ENCODE results near the gene LMNTD1.

GRCh38 chr12:25550186-25550585, 2.9 kb downstream of the LMNTD1 start:
- no peak for TF ChIP-seq CTCF (IDR thresholded peaks at IDR 0.05)
- TF ChIP-seq ETV6 (CRISPR knock-in tag; IDR thresholded peaks at IDR 0.05) = no peak
- no peak for TF ChIP-seq NR1H2 (CRISPR knock-in tag; IDR thresholded peaks at IDR 0.05)
- no peak for TF ChIP-seq PRDM15 (CRISPR knock-in tag; IDR thresholded peaks at IDR 0.05)
- no peak for TF ChIP-seq ZBTB43 (CRISPR knock-in tag; IDR thresholded peaks at IDR 0.05)
- no peak for TF ChIP-seq MAX (CRISPR knock-in tag; IDR thresholded peaks at IDR 0.05)
- TF ChIP-seq CREM (CRISPR knock-in tag; IDR thresholded peaks at IDR 0.05) = no peak
- no peak for TF ChIP-seq FOXP4 (CRISPR knock-in tag; IDR thresholded peaks at IDR 0.05)
- no peak for TF ChIP-seq RELA (CRISPR knock-in tag; IDR thresholded peaks at IDR 0.05; ENCODE audit: borderline replicate concordance)
- TF ChIP-seq ZNF121 (CRISPR knock-in tag; IDR thresholded peaks at IDR 0.05) = no peak

Data from WTC11 (cell line).